Measurements from ENCODE around the gene BPIFB6.

Gene BPIFB6

GRCh38 chr20:33016581-33017109 is 14.8 kb upstream of the BPIFB6 start:
- ATAC-seq (no peak), DNase-seq (no peak)

GRCh38 chr20:33017542-33017941 is 13.9 kb upstream of the BPIFB6 start:
- DNase-seq (no peak), ATAC-seq (no peak)

DNA sequence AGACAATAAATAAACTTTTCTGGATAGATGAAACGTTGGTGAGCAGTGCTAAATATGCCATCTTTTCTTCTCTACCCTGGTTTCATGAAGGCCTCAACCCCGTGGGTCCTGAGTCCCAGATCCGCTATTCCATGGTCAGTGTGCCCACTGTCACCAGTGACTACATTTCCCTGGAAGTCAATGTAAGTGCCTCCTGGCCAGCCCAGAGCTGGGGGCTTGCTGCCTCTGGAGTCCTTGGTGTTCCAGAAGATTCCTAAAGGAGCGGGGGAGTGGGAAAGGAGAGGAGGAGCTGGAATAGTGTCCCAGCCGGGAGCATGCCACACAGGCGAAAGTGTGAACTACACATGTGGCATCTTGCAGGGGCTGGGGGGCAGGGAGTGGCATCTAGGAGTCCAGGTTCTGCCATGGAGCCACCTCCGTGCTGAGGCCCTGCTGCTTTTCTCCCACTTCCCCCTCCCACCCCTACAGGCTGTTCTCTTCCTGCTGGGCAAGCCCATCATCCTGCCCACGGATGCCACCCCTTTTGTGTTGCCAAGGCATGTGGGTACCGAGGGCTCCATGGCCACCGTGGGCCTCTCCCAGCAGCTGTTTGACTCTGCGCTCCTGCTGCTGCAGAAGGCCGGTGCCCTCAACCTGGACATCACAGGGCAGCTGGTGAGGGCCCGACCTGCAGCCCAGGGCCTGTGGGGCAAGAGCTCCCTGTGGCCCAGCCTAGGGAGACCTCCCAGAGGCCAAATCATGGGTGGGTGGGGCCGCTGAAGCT is 13.1 kb upstream of the BPIFB6 start:
- ATAC-seq, result no peak
- DNase-seq, result no peak

- ATAC-seq, result no peak
- no peak for DNase-seq
These were observed 11.8 kb upstream of the BPIFB6 start for GRCh38 chr20:33019465-33020277.

DNA sequence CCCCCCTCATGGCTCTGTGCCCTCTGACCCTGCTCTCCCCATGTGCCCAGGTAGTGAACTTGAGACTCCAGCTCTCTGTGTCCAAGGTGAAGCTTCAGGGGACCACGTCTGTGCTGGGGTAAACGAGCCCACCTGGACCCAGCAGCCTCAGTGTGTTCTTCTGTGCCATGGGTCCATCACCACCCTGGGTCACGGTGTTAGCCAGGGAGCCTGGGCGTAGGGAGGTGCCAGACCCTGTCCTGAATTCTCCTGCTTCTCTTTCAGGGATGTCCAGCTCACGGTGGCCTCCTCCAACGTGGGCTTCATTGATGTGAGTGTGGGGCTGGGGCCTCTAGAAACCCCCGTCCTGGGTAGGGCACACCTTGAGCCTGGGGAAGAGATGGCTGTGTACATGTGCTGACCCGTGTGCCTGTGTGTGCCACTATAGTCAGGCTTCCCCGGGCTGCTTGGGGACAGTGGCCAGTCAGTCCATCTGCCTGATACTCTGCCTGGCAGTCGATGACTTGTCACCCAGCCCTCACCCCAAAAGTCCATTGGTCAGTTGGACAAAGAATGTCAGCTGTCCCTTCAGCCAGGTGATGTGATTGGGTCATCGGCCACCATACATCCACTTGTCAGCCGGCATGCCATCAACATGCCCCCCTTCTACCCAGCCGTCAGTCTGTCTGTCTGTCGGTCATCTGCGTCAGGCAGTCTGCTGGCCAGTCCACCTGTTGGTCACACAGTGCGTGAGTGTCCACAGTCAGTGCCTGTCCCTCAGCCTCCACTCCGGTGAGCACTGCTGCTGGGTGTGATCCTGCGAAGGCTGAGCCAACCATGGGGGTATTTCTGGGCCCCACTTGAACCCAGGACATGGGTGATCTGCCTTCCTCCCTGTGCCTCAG is 10.9 kb upstream of the BPIFB6 start:
- DNase-seq (no peak), ATAC-seq (no peak)

- ATAC-seq, result no peak
These were observed 9.6 kb upstream of the BPIFB6 start for GRCh38 chr20:33021879-33022278.

GRCh38 chr20:33022289-33022688 is 9.2 kb upstream of the BPIFB6 start:
- DNase-seq (no peak), ATAC-seq (no peak)

More at GRCh38 chr20:33021879-33022278, 9.6 kb upstream of the BPIFB6 start:
- no peak for DNase-seq

DNA sequence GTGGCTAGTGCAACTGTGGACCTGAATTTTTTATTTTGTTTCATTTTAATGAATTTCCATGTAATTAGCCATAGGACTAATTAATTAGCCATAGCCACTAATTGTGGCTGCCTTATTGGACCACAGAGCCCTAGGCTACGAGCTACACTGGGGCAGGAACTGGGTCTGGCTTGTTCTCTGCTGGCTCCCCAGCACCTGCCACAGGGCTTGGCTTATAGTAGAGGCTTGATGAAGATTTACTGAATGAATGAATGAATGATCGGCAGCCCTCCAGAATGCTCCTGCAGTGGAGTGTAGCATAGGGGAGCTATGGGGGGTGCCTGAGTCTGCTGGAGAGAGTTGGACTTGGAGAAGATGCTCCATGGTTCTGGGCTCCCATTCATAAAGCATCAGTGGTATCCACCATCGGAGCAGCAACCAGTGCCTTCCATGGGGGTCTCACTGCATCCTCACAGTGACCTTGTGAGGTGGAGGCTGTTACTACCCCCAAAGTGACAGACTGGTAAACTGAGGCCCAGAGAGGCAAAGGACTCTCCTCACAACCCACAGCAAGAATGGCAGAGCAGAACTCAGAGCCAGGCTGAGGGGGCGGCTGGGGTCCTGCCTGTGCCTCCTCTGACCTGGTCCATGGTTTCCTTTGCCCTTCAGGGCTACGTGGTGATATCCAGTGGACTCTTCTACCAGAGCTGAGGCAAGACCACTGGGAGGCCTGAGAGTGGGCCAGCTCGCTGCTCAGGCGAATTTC is 8.6 kb upstream of the BPIFB6 start:
- no peak for DNase-seq
- ATAC-seq, result no peak

GRCh38 chr20:33023439-33024242 is 7.8 kb upstream of the BPIFB6 start:
- DNase-seq (no peak), ATAC-seq (no peak)

DNA sequence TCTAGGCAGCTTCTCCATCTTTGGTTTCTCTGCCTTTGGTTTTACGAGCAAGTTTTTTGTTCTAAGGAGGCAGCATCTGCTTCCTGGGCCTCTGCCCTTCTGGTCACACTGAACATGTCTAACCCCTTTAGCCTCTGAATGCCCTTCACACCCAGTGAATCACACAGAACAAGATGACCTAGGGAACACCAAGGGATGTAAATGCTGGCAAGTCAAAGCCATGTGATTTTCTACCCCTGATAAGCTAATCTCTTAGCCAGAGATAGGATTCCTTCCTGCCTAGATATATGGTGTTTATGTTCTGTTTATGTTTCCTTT is 7.2 kb upstream of the BPIFB6 start:
- no peak for DNase-seq
- ATAC-seq, result no peak

DNA sequence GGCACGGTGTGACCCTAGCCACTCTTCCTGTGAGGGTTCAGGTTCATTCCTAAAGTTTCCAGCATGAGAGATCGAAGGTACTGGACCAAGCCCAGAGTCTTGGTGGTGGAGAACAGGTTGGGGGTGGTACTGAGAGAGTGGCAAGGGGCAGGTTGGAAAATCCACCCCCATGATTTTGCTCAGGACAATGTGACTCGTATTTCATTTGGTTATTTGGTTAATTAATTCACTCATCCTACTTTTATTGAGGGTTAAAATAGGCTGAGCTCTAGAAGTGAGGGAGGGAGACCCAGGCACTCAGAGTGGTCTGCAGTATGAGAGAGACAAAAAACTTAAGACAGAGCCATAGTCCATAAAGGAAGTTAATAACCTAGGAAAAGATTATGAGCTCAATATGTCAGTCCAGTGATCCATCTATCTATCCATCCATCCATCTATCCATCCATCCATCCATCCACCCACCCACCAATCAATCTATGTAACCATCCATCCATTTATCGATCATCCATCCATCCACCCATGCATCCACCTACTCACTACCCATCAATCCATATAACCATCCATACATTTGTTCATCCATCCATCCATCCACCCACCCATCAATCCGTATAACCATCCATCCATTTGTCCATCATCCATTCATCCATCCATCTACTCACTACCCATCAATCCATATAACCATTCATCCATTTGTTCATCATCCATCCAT is 6.7 kb upstream of the BPIFB6 start:
- DNase-seq, result no peak
- ATAC-seq, result no peak

- DNase-seq, result no peak
- ATAC-seq, result no peak
These were observed 6.1 kb upstream of the BPIFB6 start for GRCh38 chr20:33025318-33025876.

DNA sequence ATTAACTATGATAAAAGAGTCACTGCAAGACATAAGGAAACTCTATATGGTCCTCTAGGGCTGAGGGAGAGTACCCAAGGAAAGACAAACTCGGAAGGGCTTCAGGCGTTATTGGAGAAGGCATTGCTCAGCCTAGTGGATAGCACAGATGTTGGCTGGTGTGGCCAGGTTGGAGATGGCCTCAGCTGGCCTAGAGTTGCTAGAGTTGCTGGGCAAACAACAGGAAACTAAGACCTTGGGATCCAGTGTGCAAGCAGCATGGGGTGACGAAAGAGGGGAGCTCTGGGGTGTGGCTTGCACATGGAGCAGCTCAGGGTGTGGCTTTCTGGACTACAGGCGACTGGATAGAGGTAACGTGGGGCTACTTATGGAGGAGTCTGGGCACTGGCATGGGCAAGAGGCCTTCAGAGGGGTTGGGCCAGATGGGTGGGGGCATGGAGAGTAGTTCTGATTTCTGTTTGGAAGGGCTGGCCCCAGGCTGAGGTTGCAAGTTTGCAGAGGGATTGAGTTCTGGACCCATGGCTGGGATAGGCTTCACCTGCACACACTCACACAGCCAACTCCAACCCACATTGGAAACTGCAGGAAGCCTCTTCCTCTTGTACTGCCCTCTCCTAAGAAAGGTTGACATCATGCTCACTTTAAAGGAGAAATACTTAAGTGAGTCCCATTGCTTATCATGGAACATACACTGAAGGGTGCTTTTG is 5.2 kb upstream of the BPIFB6 start:
- DNase-seq (no peak), ATAC-seq (no peak)

- no peak for DNase-seq
- ATAC-seq, result no peak
These were observed 4.4 kb upstream of the BPIFB6 start for GRCh38 chr20:33026779-33027759.

DNA sequence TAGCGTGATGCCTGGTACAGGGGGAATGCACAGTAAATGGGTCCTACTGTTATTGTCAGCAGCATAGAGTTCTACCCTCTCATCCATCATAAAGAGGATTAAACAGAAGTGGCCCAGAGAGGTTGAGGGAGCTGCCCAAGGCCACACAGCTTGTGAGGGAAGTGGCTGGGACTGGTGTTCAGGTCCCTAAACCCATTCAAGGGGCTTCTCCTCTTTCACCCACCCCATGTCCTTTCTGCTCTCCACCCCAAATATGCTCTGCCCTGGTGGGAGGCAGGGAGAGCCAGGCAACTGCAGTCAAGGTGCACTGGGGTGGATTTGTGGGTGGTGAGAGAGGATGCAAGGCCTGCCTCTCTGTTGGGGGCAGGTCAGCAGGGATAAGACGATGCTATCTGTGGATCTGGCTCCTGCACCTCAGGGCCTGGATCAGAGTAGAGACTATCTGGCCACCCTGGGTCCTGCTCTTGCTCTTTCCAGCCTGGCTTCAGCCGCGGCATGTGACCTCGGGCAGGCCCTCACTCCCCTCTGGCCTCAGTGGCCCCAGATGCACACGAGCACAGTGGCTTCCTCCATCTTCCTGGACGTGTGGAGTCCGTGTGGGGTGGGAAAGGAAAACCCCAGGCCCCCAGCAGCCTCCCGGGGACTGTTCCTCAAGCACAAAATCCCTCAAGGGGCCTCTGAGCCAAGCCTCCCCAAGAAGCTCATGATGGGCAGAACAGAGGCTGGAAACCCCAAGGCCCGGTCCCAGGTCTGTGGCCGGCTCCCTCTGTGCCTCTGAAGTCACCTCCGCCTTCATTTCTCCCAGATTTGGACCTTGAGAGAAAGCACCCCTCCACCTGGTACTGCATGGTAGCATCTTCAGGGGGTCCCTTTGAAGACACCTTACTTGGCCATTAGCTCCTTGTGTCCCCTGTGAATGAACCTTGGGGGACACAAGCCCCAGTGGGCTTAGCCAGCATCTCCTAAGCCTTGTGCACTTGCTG is 3.4 kb upstream of the BPIFB6 start:
- no peak for ATAC-seq

GRCh38 chr20:33028875-33029274 is 2.6 kb upstream of the BPIFB6 start:
- ATAC-seq (no peak), DNase-seq (no peak)

More for the DNA sequence above, 3.4 kb upstream of the BPIFB6 start:
- DNase-seq, result no peak

DNA sequence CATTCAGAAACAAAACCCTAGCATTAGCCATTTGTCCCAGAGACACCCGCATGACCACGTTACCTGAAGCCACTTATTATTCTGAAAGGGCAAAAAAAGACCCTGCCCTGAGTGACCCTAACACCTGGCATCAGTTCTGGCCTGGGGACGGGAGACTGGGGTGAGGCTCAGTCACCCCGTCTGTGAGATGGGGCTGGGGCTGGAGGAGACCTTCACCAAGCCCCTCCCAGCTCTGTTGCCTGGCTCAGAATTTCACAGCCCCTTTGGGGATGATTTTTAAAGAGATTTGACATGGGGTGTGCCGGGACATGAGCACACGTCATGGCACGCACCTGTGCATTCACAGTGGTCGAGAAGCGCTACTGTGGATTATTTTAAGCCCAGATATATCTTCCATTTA is 1.4 kb upstream of the BPIFB6 start:
- DNase-seq (no peak), ATAC-seq (no peak)

Measured in stimulated activated naive CD8-positive, alpha-beta T cell treated with anti-CD3 and anti-CD28 coated beads, Interleukin-15, Interleukin-2, amounts not matched to agents 100 U/mL and 50 U/mL, for 24 hours (primary cell).